Measurements from ENCODE around the gene SPCS1.

The SPCS1 gene

DNA sequence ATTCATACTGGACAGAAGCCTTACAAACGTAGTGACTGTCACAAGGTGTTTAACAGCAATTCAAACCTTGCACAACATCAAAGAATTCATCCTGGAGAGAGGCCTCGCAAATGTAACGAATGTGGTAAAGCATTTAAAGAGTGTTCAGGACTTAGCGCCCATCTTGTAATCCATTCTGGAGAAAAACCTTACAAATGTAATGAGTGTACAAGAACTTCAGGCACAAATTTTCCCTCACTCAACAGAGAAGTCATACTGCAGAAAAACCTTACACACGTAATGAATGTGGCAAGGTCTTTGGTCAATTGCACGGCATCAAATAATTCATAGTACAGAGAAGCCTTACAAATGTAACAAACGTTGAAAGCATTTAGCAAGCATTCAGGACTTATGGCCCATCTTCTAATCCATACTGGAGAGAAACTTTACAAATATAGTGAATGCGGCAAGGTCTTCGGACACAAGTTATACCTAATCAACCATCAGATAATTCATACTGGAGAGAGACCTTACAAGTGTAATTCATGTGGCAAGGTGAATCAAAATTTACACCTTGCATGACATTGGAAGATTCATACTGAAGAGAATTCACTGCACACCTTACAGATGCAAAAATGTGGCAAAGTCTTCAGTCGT is 27.5 kb downstream of the SPCS1 start:
- no peak for DNase-seq

- no peak for DNase-seq
These were observed 33.8 kb downstream of the SPCS1 start for GRCh38 chr3:52739730-52740129.

DNA sequence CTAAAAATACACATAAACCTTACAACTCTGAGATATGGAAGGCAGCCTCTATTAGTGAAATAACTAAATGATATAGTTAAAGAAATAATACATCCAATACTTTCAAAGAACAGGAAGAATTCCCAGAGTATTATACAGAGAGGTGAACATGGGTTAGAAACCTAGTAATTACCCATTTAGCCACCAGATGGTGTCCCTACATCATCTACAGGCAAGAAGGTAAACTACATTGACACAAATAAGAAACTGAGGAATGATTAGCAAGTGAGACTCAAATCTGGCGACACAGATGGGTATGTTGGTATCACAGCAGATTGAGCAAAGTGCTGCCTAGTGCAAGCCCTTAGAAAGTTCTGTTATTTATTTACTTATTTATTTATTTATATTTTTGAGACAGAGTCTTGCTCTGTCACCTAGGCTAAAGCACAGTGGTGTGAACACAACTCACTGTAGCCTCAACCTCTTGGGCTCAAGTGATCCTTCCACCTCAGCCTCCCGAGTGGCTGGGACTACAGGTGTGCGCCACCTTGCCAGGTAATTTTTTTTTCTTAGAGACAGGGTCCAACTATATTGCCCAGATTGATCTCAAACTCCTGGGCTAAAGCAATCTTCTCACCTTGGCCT is 36.6 kb downstream of the SPCS1 start:
- no peak for DNase-seq

- no peak for DNase-seq
These were observed 37.2 kb downstream of the SPCS1 start for GRCh38 chr3:52743152-52743551.

DNA sequence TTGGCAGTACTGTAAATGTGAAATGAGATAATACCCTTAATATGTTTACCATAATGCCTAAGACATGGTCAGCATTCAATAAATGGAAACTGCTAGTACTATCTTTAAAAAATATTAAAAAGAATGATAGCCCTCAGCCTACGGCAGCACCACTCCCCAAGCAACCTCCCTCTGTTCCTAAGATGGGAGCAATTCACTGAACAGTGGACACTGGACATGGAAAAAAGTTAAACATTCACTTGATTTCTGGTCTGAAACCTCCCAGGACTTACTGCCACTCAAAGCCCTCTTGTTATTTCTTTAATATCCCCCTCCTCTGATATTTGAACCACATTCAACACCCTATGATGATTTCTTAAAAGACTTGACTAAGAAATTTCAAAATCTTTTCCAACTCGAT is 37.8 kb downstream of the SPCS1 start:
- DNase-seq, result no peak

- DNase-seq, result no peak
These were observed 46.2 kb downstream of the SPCS1 start for GRCh38 chr3:52752045-52752660.

DNA sequence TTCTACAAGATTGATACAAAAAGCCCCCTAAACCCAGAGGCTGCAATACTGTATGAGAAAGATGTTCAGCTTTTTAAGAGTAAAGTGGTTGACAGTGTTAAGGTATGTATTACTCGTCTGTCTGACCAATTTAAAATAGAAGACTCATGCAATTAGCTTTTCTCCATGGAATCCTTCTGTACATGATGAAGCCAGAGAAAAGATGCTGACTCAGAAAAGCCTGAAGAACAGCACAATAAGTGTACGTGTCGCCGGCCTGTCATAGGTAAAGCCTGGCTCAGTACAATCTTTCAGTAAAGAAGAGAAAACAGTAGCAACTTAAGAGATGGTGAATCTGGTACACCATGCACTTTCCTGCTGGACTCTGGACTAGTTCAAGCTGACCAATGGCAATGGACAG is 48.5 kb downstream of the SPCS1 start:
- no peak for DNase-seq

- no peak for DNase-seq
These were observed 50.2 kb downstream of the SPCS1 start for GRCh38 chr3:52756141-52756540.

All from GF-D8 (cell line).